GM13976 (cell line): Measurements from ENCODE around the gene FKBP8.

ENCODE experiments used
- DNase-seq: peaks from one replicate; pipeline ENCODE4 v3.0.0; 2012; ENCODE audit warnings: low spot score
- in situ Hi-C: fragments of 300-500 bp; cut with MboI; formaldehyde crosslinking; loops from one replicate; pipeline ENCODE4 v1.12.0; 2022; ENCODE audit warnings: low sequenced_read_pairs, mixed read lengths, inconsistent platforms; ENCODE audit not compliant: unreplicated experiment
- TF ChIP-seq, protein P1 (sequence below): IDR thresholded peaks from 2 replicates; pipeline ENCODE4 v1.5.1; 2012; ENCODE audit warnings: borderline replicate concordance, mild to moderate bottlenecking; ENCODE audit not compliant: insufficient read depth; ENCODE audit errors: extremely low read depth, missing control alignments, control extremely low read depth

The FKBP8 gene

GRCh38 chr19:18521692-18522123 lies 21.7 kb downstream of the FKBP8 start, which contains the start of gene ELL:
Gene ELL (minus strand): TSS chr19:18522070. CDS start chr19:18522055, 15 bp downstream.
- in situ Hi-C loops, result no loop called here
- no peak for DNase-seq
- TF ChIP-seq, protein P1, sequence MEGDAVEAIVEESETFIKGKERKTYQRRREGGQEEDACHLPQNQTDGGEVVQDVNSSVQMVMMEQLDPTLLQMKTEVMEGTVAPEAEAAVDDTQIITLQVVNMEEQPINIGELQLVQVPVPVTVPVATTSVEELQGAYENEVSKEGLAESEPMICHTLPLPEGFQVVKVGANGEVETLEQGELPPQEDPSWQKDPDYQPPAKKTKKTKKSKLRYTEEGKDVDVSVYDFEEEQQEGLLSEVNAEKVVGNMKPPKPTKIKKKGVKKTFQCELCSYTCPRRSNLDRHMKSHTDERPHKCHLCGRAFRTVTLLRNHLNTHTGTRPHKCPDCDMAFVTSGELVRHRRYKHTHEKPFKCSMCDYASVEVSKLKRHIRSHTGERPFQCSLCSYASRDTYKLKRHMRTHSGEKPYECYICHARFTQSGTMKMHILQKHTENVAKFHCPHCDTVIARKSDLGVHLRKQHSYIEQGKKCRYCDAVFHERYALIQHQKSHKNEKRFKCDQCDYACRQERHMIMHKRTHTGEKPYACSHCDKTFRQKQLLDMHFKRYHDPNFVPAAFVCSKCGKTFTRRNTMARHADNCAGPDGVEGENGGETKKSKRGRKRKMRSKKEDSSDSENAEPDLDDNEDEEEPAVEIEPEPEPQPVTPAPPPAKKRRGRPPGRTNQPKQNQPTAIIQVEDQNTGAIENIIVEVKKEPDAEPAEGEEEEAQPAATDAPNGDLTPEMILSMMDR, result no peak

DNA sequence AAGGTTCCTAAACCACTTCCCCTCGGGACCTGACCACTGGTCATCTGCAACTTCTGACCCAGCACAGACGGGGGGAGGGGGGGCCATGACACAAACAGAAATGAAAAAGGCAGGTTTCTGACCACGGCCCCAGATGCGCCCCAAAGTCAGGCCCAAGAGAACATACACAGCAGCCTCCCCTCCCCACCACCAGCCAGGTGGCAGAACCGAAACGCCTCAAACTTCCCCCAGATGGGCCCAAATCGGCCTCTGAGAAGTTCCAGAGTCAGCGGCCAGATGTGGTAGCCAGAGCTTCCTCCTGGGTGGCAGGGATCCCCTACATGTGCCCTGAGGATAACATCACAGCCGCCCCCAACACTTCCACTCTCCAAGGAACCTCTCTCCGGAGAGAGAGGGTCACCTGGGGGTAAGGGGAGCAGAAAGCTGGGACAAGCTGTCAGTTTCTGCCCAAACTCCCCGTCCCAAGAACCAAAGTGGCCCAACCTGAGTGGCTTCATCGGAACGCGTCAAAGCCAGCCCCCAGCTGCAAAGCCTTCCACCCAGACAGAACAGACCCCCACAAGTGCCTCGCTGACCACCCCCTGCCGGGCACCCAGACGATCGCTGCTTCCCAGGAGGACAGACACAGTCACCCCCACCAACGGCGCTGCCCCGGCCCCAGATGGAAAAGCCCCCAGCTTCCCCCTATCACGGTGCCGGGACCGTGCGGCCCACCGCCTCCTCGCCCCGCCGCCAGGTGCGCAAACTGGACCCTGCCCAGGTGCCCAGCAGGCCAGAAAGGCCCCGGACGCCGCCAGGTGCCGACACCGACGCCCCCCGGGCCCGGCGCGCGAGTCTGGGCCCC lies 22.3 kb downstream of the FKBP8 start:
- DNase-seq, result no peak
- in situ Hi-C loops, result no loop called here
- TF ChIP-seq, protein P1, result no peak

DNA sequence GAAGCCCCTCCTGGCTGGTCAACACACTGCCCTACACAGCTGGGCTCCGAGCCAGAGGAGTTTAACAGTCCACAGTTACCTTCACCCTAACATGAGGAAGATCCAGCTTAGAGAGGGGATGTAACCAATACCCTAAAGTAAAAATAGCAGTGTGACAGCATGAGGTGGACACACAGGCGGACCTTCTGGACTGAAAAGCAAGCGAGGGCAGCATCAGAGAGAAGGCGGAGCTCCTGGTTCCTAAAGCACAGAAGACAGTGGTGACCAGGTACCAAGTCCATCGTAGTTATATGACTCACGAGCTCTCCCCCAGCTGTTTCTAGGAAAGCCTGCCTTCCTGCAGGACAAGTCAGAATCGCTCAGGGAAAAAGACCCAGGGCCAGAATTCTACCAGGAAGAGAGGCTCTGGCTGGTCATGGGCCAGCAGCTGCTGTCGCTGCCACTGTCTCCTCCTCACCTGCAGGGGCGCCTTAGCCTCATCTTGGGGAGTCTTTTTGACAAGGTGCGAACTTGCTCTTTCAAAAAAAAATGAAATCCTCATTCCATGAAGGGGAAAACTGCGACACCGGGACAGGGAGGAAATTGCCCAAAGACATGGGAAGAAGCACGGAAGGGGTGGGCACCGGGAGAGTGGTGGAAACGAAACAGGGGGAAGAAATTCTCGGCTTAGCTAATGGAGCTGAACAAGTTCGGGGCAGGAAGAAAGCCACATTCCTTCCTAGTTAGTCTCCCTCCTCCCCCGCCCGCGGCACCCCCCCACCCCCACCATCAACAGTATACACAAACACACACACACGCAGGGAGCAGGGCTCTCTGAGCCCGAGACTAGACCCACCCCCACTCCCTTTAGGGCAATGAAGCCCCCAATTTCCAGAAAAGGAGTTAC lies 23.2 kb downstream of the FKBP8 start:
- in situ Hi-C loops, result no loop called here
- peak; percentile 73 for DNase-seq
- TF ChIP-seq, protein P1, result peak; percentile 88

GRCh38 chr19:18518639-18519038 lies 24.7 kb downstream of the FKBP8 start:
- TF ChIP-seq, protein P1, result no peak
- DNase-seq, result no peak
- in situ Hi-C loops, result no loop called here

DNA sequence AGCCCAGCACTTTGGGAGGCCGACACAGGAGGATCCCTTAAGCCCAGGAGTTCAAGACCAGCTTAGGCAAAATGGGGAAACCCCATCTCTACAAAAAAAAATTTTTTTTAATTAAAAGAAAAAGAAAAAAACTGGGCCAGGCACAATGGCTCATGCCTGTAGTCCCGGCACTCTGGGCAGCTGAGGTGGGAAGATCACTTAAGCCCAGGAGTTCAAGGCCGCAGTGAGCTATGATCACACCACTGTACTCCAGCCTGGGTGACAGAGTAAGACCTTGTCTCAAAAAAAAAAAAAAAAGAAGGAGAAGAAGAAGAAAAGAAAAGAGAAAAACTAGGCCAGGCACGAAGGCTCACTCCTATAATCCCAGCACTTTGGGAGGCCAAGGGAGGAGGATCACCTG lies 25.8 kb downstream of the FKBP8 start:
- in situ Hi-C loops, result no loop called here
- DNase-seq, result no peak
- TF ChIP-seq, protein P1, result no peak

DNA sequence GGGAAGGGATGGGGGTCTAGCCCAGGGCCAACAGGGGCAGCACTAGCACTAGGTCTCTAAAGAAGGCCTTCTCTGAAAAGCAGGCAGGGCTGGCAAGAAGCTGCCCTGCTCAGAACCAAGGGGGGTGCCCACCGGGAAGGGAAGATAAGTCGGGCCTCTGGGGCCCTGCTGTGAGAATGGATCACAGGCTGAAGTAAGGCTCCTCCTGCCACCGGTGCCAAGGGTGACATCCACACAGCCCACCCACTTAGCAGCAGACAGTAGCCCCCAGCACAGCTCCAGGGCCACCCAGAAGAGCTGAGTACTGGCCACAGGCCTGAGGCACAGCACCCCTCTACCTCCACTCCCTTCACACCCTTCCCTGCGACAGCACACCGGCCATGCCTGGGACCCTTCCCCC lies 27.4 kb downstream of the FKBP8 start:
- in situ Hi-C loops, result no loop called here
- no peak for DNase-seq

More for the DNA sequence above, 27.4 kb downstream of the FKBP8 start:
- TF ChIP-seq, protein P1, result no peak
